AG10803 (cell line): ENCODE results near the gene IRX3.
"Not testable (repeated sequence)": the region's sequence is repeated elsewhere in the genome, so short reads cannot be mapped to it uniquely, and the experiment has no call there.

Source experiments
- DNase-seq: peaks from one replicate; pipeline ENCODE4 v3.0.0; 2010; ENCODE audit warnings: low read depth
- H3K4me3 ChIP-seq: 2 replicates; pipeline ENCODE4 v1.5.1; 2011; ENCODE audit warnings: mild to moderate bottlenecking, low read length, control low read depth
- TF ChIP-seq, protein P1 (sequence below): conservative IDR thresholded peaks from 2 replicates; pipeline ENCODE4 v1.5.1; 2011; ENCODE audit warnings: mild to moderate bottlenecking, low read length, control low read depth, inconsistent platforms

IRX3 gene

DNA sequence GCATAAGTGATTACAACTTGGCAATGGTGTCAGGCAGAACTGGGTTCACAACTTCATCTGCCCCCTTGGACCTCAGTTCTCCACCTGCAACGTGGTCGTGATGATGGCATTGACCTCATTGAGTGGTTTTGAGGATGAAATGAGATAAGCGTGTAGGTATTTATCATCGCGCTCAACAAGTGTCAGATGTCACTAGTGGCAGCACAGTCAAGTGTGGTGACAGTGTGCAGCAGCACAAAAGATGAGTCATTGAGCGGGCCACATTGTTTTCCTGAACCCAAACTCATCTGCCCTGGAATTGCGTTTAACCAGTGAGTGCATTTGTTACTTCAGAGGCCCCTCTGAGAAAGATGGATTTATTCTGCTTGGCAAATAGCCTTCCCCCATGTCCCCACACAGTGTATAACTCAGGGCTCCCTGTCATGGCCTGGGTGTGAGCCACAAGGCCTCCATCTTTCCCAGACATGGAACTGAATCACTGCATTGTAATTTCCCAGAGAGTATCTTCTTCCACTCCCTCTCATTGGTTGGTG is 20.9 kb downstream of the IRX3 start:
- DNase-seq = peak; percentile 23
- TF ChIP-seq, protein P1, sequence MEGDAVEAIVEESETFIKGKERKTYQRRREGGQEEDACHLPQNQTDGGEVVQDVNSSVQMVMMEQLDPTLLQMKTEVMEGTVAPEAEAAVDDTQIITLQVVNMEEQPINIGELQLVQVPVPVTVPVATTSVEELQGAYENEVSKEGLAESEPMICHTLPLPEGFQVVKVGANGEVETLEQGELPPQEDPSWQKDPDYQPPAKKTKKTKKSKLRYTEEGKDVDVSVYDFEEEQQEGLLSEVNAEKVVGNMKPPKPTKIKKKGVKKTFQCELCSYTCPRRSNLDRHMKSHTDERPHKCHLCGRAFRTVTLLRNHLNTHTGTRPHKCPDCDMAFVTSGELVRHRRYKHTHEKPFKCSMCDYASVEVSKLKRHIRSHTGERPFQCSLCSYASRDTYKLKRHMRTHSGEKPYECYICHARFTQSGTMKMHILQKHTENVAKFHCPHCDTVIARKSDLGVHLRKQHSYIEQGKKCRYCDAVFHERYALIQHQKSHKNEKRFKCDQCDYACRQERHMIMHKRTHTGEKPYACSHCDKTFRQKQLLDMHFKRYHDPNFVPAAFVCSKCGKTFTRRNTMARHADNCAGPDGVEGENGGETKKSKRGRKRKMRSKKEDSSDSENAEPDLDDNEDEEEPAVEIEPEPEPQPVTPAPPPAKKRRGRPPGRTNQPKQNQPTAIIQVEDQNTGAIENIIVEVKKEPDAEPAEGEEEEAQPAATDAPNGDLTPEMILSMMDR = no peak
- no peak overlapping the region for H3K4me3 ChIP-seq

DNA sequence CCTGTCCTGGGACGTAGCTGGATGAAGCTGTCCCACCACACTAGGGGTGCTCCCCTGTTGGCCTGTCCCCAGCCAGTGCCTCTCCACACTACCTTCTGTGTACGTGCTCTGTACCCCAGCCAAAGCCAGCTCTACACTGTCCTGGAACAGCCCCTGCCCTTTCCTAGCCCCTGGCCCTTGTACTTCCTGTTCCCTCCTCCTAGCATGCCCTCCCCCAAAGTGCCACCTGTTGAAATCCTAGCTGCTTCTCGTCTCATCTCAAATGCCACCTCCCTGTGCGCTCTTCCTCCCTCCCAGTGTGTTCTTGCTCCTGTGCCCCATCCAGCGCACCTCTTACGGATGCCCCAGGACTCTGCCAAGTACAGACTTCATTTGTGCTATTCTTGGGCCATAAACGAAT is 33.5 kb downstream of the IRX3 start:
- no peak for DNase-seq
- TF ChIP-seq, protein P1 = no peak
- H3K4me3 ChIP-seq = no peak overlapping the region

DNA sequence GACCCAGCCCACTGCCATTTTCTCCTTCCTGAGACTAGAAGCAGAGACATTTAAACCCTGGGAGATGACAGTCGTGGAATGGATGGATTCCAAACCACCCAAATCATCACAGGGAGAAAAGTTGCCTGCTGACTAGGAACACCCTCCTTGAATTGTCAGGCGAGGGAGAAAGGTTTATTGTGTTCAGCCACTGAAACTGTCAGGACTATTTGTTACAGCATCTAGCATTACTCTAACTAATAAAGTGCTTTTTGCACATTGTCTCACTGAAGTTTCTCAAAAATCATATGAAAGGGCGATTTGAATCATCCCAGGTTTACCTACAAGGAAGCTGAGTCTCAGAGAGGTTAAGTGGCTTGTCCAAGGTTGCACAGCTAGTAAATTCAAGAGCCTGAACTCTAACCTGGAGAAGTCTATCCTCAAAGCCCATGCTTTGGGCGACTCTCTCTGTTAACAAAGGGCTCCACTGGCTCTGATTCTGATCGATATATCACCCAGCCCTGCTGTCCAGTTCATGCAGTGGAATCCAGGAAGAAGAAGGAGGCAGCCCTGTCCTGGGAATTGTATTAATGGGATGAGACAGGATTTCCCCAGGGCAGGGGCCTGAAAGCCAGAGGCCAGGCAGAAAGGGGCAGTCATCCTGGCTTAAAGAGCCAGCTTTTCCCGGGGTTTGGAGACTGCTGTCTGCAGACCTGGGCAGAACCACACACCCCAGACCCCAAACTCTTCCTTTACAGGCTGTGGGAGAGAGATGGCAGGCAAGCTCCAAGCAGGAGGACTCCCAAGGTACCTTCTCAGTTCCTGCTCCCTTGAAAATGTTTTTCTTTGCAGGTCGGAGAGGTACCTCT is 37.5 kb downstream of the IRX3 start:
- TF ChIP-seq, protein P1 = no peak
- DNase-seq = no peak
- no peak overlapping the region for H3K4me3 ChIP-seq

DNA sequence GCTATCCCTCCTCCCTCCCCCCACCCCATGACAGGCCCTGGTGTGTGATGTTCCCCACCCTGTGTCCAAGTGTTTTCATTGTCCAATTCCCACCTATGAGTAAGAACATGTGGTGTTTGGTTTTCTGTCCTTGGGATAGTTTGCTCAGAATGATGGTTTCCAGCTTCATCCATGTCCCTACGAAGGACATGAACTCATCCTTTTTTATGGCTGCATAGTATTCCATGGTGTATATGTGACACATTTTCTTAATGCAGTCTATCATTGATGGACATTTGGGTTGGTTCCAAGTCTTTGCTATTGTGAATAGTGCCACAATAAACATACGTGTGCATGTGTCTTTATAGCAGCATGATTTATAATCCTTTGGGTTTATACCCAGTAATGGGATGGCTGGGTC is 38.9 kb downstream of the IRX3 start:
- not testable (repeated sequence) for DNase-seq, H3K4me3 ChIP-seq

DNA sequence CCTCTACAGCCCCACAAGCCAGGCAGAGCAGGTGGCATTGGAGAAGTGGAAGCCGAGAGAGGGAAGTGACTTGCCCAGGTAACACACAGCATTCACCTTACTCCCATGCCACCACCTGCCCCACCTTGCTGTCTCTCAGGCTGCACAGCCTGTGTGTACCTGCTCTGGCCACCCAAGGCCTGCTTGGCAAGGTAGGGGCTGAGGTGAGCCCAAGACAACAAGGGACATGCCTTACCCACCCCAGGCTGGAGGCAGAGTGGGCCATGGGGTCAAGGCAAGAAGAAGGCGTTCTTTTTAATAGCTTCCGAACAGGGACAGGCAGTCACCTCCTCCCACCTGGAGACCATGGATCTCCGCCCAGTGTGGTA is 40.1 kb downstream of the IRX3 start:
- no peak overlapping the region for H3K4me3 ChIP-seq
- TF ChIP-seq, protein P1 = no peak
- DNase-seq = no peak

DNA sequence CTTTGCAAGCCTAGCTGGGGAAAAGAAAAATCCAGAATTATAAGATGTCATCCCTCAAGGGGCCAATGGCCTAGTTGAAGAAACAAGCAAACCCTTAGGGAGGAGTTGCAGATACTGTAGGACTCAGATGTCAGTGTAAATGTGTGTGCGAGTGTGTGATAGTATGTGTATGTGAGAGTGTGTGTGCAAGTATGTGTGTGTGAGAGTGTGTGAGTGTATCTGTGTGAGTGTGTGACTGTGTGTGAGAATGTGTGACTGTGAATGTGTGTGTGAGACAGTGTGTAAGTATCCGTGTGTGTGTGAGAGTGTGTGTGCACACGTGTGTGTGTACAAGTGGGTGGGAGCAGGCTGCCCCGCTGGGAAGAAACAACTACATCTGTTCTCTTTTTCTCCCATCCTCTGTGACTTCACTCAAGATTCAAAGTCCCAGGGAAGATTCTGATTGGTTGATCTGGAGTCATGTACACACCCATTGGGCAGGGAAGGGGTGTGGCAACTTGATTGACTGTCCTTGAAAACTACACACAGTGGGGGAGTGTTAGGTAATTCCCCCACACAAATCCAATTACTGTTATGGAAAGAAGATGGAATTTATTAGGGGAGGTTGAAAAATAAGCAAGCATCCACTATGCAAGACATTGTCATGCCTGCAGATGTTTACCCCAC is 40.7 kb downstream of the IRX3 start:
- H3K4me3 ChIP-seq = no peak overlapping the region
- no peak for DNase-seq
- TF ChIP-seq, protein P1 = no peak

DNA sequence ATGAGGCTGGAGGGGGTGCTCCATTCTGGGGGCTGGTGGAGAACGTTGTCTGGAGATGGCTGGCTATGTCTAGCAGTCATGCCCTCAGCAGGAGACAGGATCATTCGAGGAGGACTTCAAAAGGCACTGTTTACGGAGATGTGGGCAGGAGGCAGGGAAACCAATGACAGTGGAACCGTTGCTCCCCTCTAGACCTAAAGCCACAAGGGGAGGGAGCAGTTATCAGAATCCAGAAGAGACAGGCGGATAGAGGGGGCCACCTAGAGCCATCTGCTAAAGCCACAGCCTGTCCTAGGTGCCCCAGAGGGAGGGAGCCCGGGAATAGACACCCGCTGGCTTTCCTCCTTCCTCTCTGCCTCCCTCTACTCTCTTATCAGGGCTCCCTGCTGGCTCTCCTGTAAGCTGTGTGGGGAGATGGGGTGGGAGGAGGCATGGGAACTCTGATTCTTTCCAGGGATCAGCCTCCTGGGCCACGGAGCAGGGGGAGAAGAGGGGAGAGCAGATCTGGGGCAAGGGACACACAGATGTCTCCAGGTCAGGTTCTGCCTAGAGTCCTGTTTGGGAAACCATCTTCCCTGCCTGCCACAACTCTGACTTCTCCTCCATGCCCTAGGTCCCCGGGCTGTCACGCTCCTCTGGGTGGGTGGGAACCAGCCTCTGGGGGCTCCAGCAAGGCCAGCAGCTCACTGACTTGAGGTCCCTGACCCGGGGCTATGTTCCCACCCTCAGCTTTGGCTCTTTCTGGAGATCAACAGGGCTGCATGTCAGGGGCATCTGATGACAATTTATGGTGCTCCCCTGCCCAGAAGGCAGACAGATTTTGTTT is 42.3 kb downstream of the IRX3 start:
- TF ChIP-seq, protein P1 = no peak
- H3K4me3 ChIP-seq = no peak overlapping the region
- DNase-seq = no peak
